SJSA1 (cell line): ENCODE results near the gene CPNE2. TPM values are rescaled to one million over a fixed set of nuclear protein-coding genes. Genes with fewer than 3 reads are reported as not detected.

Experiments used
- DNase-seq, 2 experiments: peaks; one replicate each; pipeline ENCODE4 v3.0.0-alpha.2; 2015 to 2020; ENCODE audit warnings: low spot score in 2 of 2, low read depth in 1 of 2
- H3K27ac ChIP-seq: fragments of 250-450 bp; sonication (Bioruptor Pico); 2 replicates; pipeline ENCODE4 v1.5.1; 2020; ENCODE audit warnings: mild to moderate bottlenecking, moderate library complexity
- H3K27me3 ChIP-seq: fragments of 250-450 bp; sonication (Bioruptor Pico); replicated peaks from 2 replicates; pipeline ENCODE4 v1.5.1; 2020; ENCODE audit warnings: mild to moderate bottlenecking, moderate library complexity
- H3K36me3 ChIP-seq: fragments of 250-450 bp; sonication (Bioruptor Pico); 2 replicates; pipeline ENCODE4 v1.5.1; 2020; ENCODE audit warnings: mild to moderate bottlenecking
- H3K4me1 ChIP-seq: fragments of 250-450 bp; sonication (Bioruptor Pico); replicated peaks from 2 replicates; pipeline ENCODE4 v1.6.1; 2021; ENCODE audit warnings: mild to moderate bottlenecking
- H3K4me3 ChIP-seq: fragments of 250-450 bp; sonication (Bioruptor Pico); 2 replicates; pipeline ENCODE4 v1.5.1; 2020; ENCODE audit warnings: mild to moderate bottlenecking
- H3K9me3 ChIP-seq: fragments of 250-450 bp; sonication (Bioruptor Pico); replicated peaks from 2 replicates; pipeline ENCODE4 v1.5.1; 2020; ENCODE audit warnings: mild to moderate bottlenecking
- total RNA-seq: library from RNA; depleted of rRNA; stranded (reverse); fragments of >200 nt; shearing (Covaris generic); gene quantifications from 2 replicates; pipeline ENCODE4 v1.2.3, GENCODE V29; 2014; rRNA removed

The CPNE2 gene
- total RNA-seq, result 20.0 and 35.8 TPM in 2 replicates

GRCh38 chr16:57091975-57092785 is at the start of gene CPNE2:
Gene CPNE2 (plus strand): TSS chr16:57092583. CDS start chr16:57110743, 18,160 bp downstream.
- 0 out of 2 replicates have a peak, but pooled peaks cover 5% of the 10 kb centered on the region for H3K36me3 ChIP-seq
- peaks cover 21% of the 10 kb centered on the region for H3K4me1 ChIP-seq
- H3K27ac ChIP-seq, result peak within 1 kb of the TSS; percentile 52
- no peaks in the 10 kb centered on the region for H3K9me3 ChIP-seq
- peak; percentile 55 to 70 for DNase-seq
- no peaks in the 10 kb centered on the region for H3K27me3 ChIP-seq
- H3K4me3 ChIP-seq, result peak within 1 kb of the TSS; percentile 97

DNA sequence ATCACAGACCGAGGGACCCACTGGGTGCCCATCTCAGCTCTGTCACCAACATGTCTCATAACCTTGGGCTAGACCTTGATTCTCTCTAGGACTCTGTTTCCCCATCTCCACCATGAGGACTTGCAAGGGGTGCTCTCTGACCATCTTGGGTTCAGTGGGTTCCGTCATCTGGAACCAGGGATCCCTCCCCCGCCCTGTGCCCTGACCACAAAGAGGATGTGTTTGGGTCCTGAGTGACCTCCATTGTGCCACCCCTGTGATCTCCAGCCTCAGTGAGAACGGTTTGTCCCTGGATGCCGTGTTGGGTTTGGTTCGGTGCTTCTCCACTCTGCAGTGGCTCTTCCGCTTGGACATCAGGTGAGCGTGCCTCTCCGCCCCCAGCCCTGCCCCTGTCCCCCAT is 49.1 kb upstream of the CPNE2 start:
- peaks cover 78% of the 10 kb centered on the region for H3K36me3 ChIP-seq
- H3K9me3 ChIP-seq, result no peaks in the 10 kb centered on the region
- no peaks in the 10 kb centered on the region for H3K4me1 ChIP-seq
- no peak overlapping the region for H3K4me3 ChIP-seq
- H3K27ac ChIP-seq, result no peak overlapping the region
- DNase-seq, result no peak
- no peaks in the 10 kb centered on the region for H3K27me3 ChIP-seq

DNA sequence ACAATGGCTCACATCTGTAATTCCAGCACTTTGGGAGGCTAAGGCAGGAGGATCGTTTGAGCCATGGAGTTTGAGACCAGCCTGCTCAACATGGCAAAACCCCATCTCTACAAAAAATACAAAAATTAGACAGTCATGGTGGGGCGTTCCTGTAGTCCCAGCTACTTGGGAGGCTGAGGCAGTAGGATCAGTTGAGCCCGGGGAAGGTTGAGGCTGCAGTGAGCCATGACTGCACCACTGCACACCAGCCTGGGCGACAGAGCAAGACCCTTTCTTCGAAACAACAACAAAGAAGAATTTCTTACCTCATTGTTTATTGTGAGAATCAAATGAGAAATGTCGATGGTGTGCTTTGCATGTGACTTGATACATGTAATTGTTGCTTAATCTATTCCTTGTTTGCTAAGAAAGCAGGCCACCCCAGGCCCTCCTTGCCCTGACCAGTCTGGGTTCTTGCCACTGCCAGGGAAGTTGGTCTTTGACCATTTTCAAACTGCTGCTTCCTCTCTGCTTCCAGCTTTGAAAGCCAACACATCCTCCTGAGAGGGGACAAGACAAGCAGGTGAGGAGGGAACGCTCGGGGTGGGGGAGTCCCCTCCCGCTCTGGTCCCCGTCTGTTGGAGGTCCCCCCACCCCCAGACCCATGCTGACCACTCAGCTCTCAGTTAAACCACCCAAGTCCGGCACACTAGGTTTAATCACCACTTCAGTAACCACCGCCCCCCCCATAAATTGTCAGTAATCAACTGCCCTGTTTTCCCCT is 47.3 kb upstream of the CPNE2 start:
- no peaks in the 10 kb centered on the region for H3K4me1 ChIP-seq
- no peak overlapping the region for H3K4me3 ChIP-seq
- peaks cover 72% of the 10 kb centered on the region for H3K36me3 ChIP-seq
- H3K27me3 ChIP-seq, result no peaks in the 10 kb centered on the region
- H3K27ac ChIP-seq, result no peak overlapping the region
- no peak for DNase-seq
- H3K9me3 ChIP-seq, result no peaks in the 10 kb centered on the region

GRCh38 chr16:57045694-57046381 is 46.5 kb upstream of the CPNE2 start:
- H3K4me1 ChIP-seq, result no peaks in the 10 kb centered on the region
- no peaks in the 10 kb centered on the region for H3K9me3 ChIP-seq
- H3K27me3 ChIP-seq, result no peaks in the 10 kb centered on the region
- H3K4me3 ChIP-seq, result no peak overlapping the region
- H3K27ac ChIP-seq, result no peak overlapping the region
- no peak for DNase-seq
- peaks cover 69% of the 10 kb centered on the region for H3K36me3 ChIP-seq

- no peaks in the 10 kb centered on the region for H3K27me3 ChIP-seq
- peaks cover 63% of the 10 kb centered on the region for H3K36me3 ChIP-seq
- H3K9me3 ChIP-seq, result no peaks in the 10 kb centered on the region
- no peak overlapping the region for H3K4me3 ChIP-seq
- H3K27ac ChIP-seq, result no peak overlapping the region
- no peaks in the 10 kb centered on the region for H3K4me1 ChIP-seq
- DNase-seq, result no peak
Observed at GRCh38 chr16:57048095-57048494, 44.3 kb upstream of the CPNE2 start.

- H3K9me3 ChIP-seq, result no peaks in the 10 kb centered on the region
- H3K4me3 ChIP-seq, result no peak overlapping the region
- H3K27me3 ChIP-seq, result no peaks in the 10 kb centered on the region
- no peak for DNase-seq
- no peak overlapping the region for H3K27ac ChIP-seq
- H3K36me3 ChIP-seq, result peaks cover 57% of the 10 kb centered on the region
- H3K4me1 ChIP-seq, result no peaks in the 10 kb centered on the region
Observed at GRCh38 chr16:57049678-57050077, 42.7 kb upstream of the CPNE2 start.

GRCh38 chr16:57051696-57052228 is 40.6 kb upstream of the CPNE2 start:
- no peaks in the 10 kb centered on the region for H3K4me1 ChIP-seq
- no peak overlapping the region for H3K4me3 ChIP-seq
- no peaks in the 10 kb centered on the region for H3K27me3 ChIP-seq
- H3K27ac ChIP-seq, result no peak overlapping the region
- DNase-seq, result no peak
- peaks cover 52% of the 10 kb centered on the region for H3K36me3 ChIP-seq
- no peaks in the 10 kb centered on the region for H3K9me3 ChIP-seq

DNA sequence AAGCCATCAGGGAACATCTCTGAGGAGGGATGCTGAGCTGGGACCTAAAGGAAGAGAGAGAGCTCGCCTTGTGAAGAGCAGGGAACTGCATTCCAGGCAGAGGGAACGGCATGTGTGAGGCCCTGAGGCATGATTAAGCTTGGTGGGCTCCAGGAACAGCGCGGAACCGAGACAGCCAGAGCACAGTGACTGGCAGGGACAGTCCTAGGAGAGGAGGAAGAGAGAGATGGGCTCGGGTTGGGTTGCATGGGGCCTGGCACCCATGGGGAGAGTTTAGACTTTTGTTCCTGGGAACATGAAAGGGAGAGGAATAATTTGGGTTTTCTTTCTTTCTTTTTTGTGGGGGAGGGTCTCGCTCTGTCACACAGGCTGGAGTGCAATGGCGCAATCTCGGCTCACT is 39.2 kb upstream of the CPNE2 start:
- DNase-seq, result no peak
- Histone ChIP-seq H3K27me3 (no peaks in the 10 kb centered on the region), H3K4me1 (no peaks in the 10 kb centered on the region), H3K36me3 (peaks cover 56% of the 10 kb centered on the region), H3K27ac (no peak overlapping the region), H3K4me3 (no peak overlapping the region), H3K9me3 (no peaks in the 10 kb centered on the region)

- no peaks in the 10 kb centered on the region for H3K9me3 ChIP-seq
- H3K4me3 ChIP-seq, result no peak overlapping the region
- H3K36me3 ChIP-seq, result peaks cover 64% of the 10 kb centered on the region
- DNase-seq, result no peak
- no peaks in the 10 kb centered on the region for H3K4me1 ChIP-seq
- H3K27me3 ChIP-seq, result no peaks in the 10 kb centered on the region
- no peak overlapping the region for H3K27ac ChIP-seq
Observed at GRCh38 chr16:57054338-57054737, 38.0 kb upstream of the CPNE2 start.

- H3K27me3 ChIP-seq, result no peaks in the 10 kb centered on the region
- DNase-seq, result no peak
- peaks cover 67% of the 10 kb centered on the region for H3K36me3 ChIP-seq
- H3K4me1 ChIP-seq, result no peaks in the 10 kb centered on the region
- H3K4me3 ChIP-seq, result no peak overlapping the region
- H3K9me3 ChIP-seq, result no peaks in the 10 kb centered on the region
- H3K27ac ChIP-seq, result no peak overlapping the region
Observed at GRCh38 chr16:57054771-57055170, 37.6 kb upstream of the CPNE2 start.

- H3K4me3 ChIP-seq, result no peak overlapping the region
Observed at GRCh38 chr16:57055671-57056070, 36.7 kb upstream of the CPNE2 start.

DNA sequence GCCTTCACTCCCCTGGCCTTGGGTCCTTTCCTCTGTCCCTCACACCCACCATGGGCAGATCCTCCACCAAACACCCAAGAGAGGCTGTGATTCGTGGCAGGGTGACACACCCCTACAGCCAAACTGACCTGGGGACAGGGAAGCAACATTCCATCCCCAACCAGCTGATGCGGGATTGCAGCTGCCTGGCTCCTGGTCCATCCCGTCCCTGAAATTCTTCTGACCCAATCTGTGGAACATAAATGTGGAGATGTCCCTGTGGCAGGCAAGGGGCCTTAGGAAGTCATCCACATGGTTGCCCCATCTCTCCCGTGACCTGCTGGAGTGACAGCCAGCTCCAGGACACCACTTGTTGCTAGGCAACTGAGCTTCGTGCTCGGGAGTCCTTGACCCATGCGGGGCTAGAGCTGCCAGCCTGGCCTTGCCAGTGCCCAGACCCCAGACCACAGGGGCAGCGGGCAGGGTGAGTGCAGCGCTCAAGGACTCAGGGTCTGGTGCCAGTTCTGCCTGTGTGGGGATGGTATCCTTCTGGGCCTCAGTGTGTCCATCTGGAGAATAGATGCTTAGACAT is 34.0 kb upstream of the CPNE2 start:
- no peak for DNase-seq
- Histone ChIP-seq H3K36me3 (peaks cover 68% of the 10 kb centered on the region), H3K27ac (no peak overlapping the region), H3K4me1 (peaks cover 16% of the 10 kb centered on the region), H3K9me3 (no peaks in the 10 kb centered on the region), H3K27me3 (no peaks in the 10 kb centered on the region), H3K4me3 (no peak overlapping the region)

More at GRCh38 chr16:57055671-57056070, 36.7 kb upstream of the CPNE2 start:
- no peak for DNase-seq
- Histone ChIP-seq H3K27ac (no peak overlapping the region), H3K36me3 (peaks cover 72% of the 10 kb centered on the region), H3K4me1 (peaks cover 6% of the 10 kb centered on the region; the same call in 1 of the 2 replicates), H3K9me3 (no peaks in the 10 kb centered on the region), H3K27me3 (no peaks in the 10 kb centered on the region)

- Histone ChIP-seq H3K27ac (no peak overlapping the region), H3K27me3 (no peaks in the 10 kb centered on the region), H3K36me3 (peaks cover 53% of the 10 kb centered on the region), H3K4me1 (peaks cover 16% of the 10 kb centered on the region), H3K9me3 (no peaks in the 10 kb centered on the region), H3K4me3 (no peak overlapping the region)
- DNase-seq, result no peak
Observed at GRCh38 chr16:57060323-57061083, 31.9 kb upstream of the CPNE2 start.
